Ovary (tissue), 9 donors: ENCODE data around the gene RPL22. TPM values are rescaled to one million over a fixed set of nuclear protein-coding genes. Genes with fewer than 3 reads are reported as not detected.

ENCODE experiments used
- DNase-seq, 5 donors: peaks; one replicate each; pipeline ENCODE4 v3.0.0-alpha.2; 2019 to 2020
- H3K27ac ChIP-seq, 2 donors: fragments of 200-600 bp; one replicate each; pipeline versions ENCODE4 v1.5.1 to v1.8.0; 2019 to 2022
- H3K27me3 ChIP-seq: fragments of 200-600 bp; one replicate; pipeline ENCODE4 v1.8.0; 2022
- H3K36me3 ChIP-seq: fragments of 200-600 bp; sonication (generic); one replicate; pipeline ENCODE4 v1.5.1; 2019
- H3K4me1 ChIP-seq: one replicate; pipeline ENCODE4 v1.8.1; 2013; ENCODE audit warnings: mild to moderate bottlenecking, moderate library complexity; ENCODE audit not compliant: insufficient read depth
- H3K4me3 ChIP-seq: fragments of 200-600 bp; sonication (generic); one replicate; pipeline ENCODE4 v1.5.1; 2017
- H3K9me3 ChIP-seq, 2 donors: fragments of 200-600 bp in 1 of 2; sonication (generic) in 1 of 2; one replicate each; pipeline versions ENCODE4 v1.5.1 to v1.8.1; 2013 to 2019; ENCODE audit warnings: mild to moderate bottlenecking in 1 of 2, moderate library complexity in 1 of 2
- CTCF ChIP-seq, 3 donors: fragments of 450-650 bp in 2 of 3; fragments of 200-600 bp in 1 of 3; IDR thresholded peaks; one replicate each; pipeline versions ENCODE4 v1.5.1 to v1.8.0; 2016 to 2022; ENCODE audit warnings: antibody characterized with exemption in 3 of 3, mild to moderate bottlenecking in 1 of 3
- EP300 ChIP-seq: sonication (generic); formaldehyde crosslinking; IDR thresholded peaks from one replicate; pipeline ENCODE4 v1.6.1; 2017; ENCODE audit warnings: antibody characterized with exemption
- POLR2A ChIP-seq: fragments of 450-650 bp; IDR thresholded peaks from one replicate; pipeline ENCODE4 v1.6.1; 2017; ENCODE audit warnings: antibody characterized with exemption, mild to moderate bottlenecking, moderate library complexity
- WGBS, 3 donors: extraction: QIAGEN DNeasy Blood & Tissue Kit in 1 of 3; methylation state at CpG; one replicate each; pipeline versions ENCODE4 v1.1.5 to v1.1.7; 2013 to 2017; 5-methylcytosine and 5-hydroxymethylcytosine counted together
- intact Hi-C, 4 donors: fragments of 100-400 bp; cut with DNase I; formaldehyde crosslinking; loops; one replicate each; pipeline versions ENCODE4 v1.11.0 to v1.15.1; 2022 to 2023
- polyA plus RNA-seq, 2 donors: library from polyadenylated mRNA; stranded (reverse); fragments of 200-250 nt in 1 of 2; fragments of 350-450 nt in 1 of 2; fragmentation: Illumina TruSeq in 1 of 2; extraction: RNeasy Lipid Tissue Mini Kit (QIAGEN cat#74804) in 1 of 2; gene quantifications; one replicate each; pipeline ENCODE4 v1.2.3, GENCODE V29; 2013 to 2014
- total RNA-seq, 7 donors: library from RNA; depleted of rRNA in 2 of 7; stranded (reverse); fragments of >200 nt in 2 of 7; fragmentation: NEBNext Ultra II Directional in 3 of 7; extraction: Animal tissue kit (Norgen Biotek cat#: 25700) in 3 of 7; gene quantifications; one replicate each; pipeline versions ENCODE4 v1.1.0 to v1.2.4, GENCODE V29; 2016 to 2023
- donor health status: DM: no; HTN: no; CAD: no; lungs with moderate emphysema.
- donor health status: DM: no; HTN: no; CAD: no.
- donor health status: Bipolar disorder and iron deficiency.
- donor health status: DM: yes; HTN: yes; CAD: no.
- donor health status: DM: no; HTN: no; CAD: no.
- donor health status: DM: yes; HTN: yes; CAD: no.

RPL22 gene
- total and polyA plus RNA-seq, 9 donors, result 379 to 2,062 (median 715) TPM

GRCh38 chr1:6175411-6175828 is 24.0 kb downstream of the RPL22 start:
- intact Hi-C loops, result loop anchor here in 2 of 4 donors (5.0 to 10.0 kb wide), 2 partner anchors 111 to 128 kb away; partner anchors contain the start of gene KCNAB2 (in 1 of the 2)
- Histone ChIP-seq H3K9me3 (no peaks in the 10 kb centered on the region), H3K4me1 (peaks cover 2% of the 10 kb centered on the region), H3K27ac (no peak overlapping the region), H3K27me3 (no peaks in the 10 kb centered on the region), H3K36me3 (no peaks in the 10 kb centered on the region), H3K4me3 (no peak overlapping the region)
- TF ChIP-seq POLR2A (no peak), EP300 (no peak), CTCF (IDR thresholded peaks at IDR 0.05) (no peak)
- DNase-seq, result no peak
- WGBS, 3 donors, result 93 to 95% (median 94%) methylated on average over 6 of the region's 6 CpGs

GRCh38 chr1:6174621-6175410 is 24.6 kb downstream of the RPL22 start:
- Histone ChIP-seq H3K4me1 (peaks cover 2% of the 10 kb centered on the region), H3K27ac (no peak overlapping the region), H3K4me3 (no peak overlapping the region), H3K9me3 (no peaks in the 10 kb centered on the region), H3K36me3 (no peaks in the 10 kb centered on the region), H3K27me3 (no peaks in the 10 kb centered on the region)
- TF ChIP-seq EP300, result no peak
- no peak for DNase-seq
- intact Hi-C loops, result loop anchor here in 2 of 4 donors (5.0 to 10.0 kb wide), 2 partner anchors 110 to 128 kb away; partner anchors contain the start of gene KCNAB2 (in 1 of the 2)
- 85 to 92% (median 88%) methylated on average over 5 of the region's 5 CpGs for WGBS, 3 donors

GRCh38 chr1:6172549-6172948 is 26.8 kb downstream of the RPL22 start:
- Histone ChIP-seq H3K4me3 (no peak overlapping the region), H3K4me1 (no peaks in the 10 kb centered on the region), H3K9me3 (no peaks in the 10 kb centered on the region), H3K36me3 (no peaks in the 10 kb centered on the region), H3K27me3 (no peaks in the 10 kb centered on the region), H3K27ac (no peak overlapping the region)
- WGBS, 3 donors, result 67 to 88% (median 70%) methylated on average over 10 of the region's 10 CpGs
- intact Hi-C loops, result loop anchor here in 1 of 4 donors (10.0 kb wide), 1 partner anchor 108 kb away; no protein-coding TSS in a partner anchor
- TF ChIP-seq EP300 (no peak), CTCF (IDR thresholded peaks at IDR 0.05) (no peak), POLR2A (no peak)
- DNase-seq, result no peak

- Histone ChIP-seq H3K9me3 (no peaks in the 10 kb centered on the region), H3K27ac (no peak overlapping the region), H3K4me1 (no peaks in the 10 kb centered on the region), H3K36me3 (no peaks in the 10 kb centered on the region), H3K27me3 (no peaks in the 10 kb centered on the region), H3K4me3 (no peak overlapping the region)
- WGBS, 3 donors, result 36 to 49% (median 39%) methylated on average over 10 of the region's 10 CpGs
- TF ChIP-seq EP300, result no peak
- TF ChIP-seq CTCF (IDR thresholded peaks at IDR 0.05), result no peak
- no peak for TF ChIP-seq POLR2A
- intact Hi-C loops, result loop anchor here in 1 of 4 donors (10.0 kb wide), 1 partner anchor 107 kb away; no protein-coding TSS in a partner anchor
- no peak for DNase-seq
These were observed 27.8 kb downstream of the RPL22 start for GRCh38 chr1:6171548-6172124.
